Measurements from ENCODE around the gene MYO5B.

The MYO5B gene

GRCh38 chr18:49924293-49924983 is 270.5 kb downstream of the MYO5B start:
- Histone ChIP-seq H3K9ac (ENCODE audit: low read length) (no peak overlapping the region), H4K8ac (ENCODE audit: low read depth, low read length) (no peak overlapping the region), H2AK5ac (ENCODE audit: low read length) (no peak overlapping the region), H4K5ac (ENCODE audit: low read length) (no peak overlapping the region), H3K4me1 (ENCODE audit: control insufficient read depth, low read depth, low read length) (no peaks in the 10 kb centered on the region), H3K23ac (ENCODE audit: low read length) (no peak overlapping the region), H3K27ac (ENCODE audit: low read depth, low read length) (no peak overlapping the region), H3K4me2 (ENCODE audit: low read length) (no peak overlapping the region), H3K18ac (ENCODE audit: low read length) (no peak overlapping the region), H2BK120ac (ENCODE audit: low read depth, low read length) (no peak overlapping the region), H2BK15ac (replicated peaks; ENCODE audit: low read depth) (no peak overlapping the region), H3K27me3 (ENCODE audit: insufficient read depth, low read length, poor library complexity) (no peaks in the 10 kb centered on the region), H3K79me2 (ENCODE audit: control insufficient read depth, insufficient read depth, low read length) (no peaks in the 10 kb centered on the region), H3K79me1 (ENCODE audit: low read length) (no peaks in the 10 kb centered on the region), H3K36me3 (ENCODE audit: control insufficient read depth, insufficient read depth, low read length) (no peaks in the 10 kb centered on the region), H3K4me3 (ENCODE audit: low read length) (no peak overlapping the region), H2BK5ac (ENCODE audit: low read length) (no peak overlapping the region), H3K4ac (ENCODE audit: low read depth, low read length) (no peak overlapping the region), H3K56ac (ENCODE audit: low read length) (no peak overlapping the region)
- WGBS (ENCODE audit: extremely low coverage, insufficient coverage, low lambda C conversion rate), result no CpG with 5 or more reads among the region's 2 CpGs
- no peak for DNase-seq

DNA sequence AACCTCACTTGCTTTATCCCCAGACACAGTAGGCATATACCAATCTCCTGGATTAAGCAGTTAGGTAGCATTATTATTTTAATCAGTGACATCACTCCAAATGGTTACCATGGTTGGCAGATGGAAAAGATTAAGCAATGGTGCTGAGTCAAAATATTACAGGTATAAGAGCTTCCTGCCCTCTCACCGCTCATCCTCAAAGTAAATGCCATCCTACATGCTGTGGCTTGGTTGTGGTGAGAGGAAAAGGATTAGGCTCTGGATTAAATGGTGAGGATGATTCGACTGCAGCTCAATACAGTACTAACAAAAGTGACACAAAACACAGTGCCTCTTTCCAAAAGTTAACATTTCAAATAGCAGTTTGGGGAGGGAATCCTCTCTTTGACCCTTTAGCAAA is 272.7 kb downstream of the MYO5B start:
- no peak overlapping the region for H2BK5ac ChIP-seq (ENCODE audit: low read length)
- no peak overlapping the region for H3K4me2 ChIP-seq (ENCODE audit: low read length)
- no peak overlapping the region for H4K8ac ChIP-seq (ENCODE audit: low read depth, low read length)
- no peak overlapping the region for H2BK120ac ChIP-seq (ENCODE audit: low read depth, low read length)
- no peak overlapping the region for H3K23ac ChIP-seq (ENCODE audit: low read length)
- no peak overlapping the region for H3K18ac ChIP-seq (ENCODE audit: low read length)
- WGBS (ENCODE audit: extremely low coverage, insufficient coverage, low lambda C conversion rate), result no CpG with 5 or more reads among the region's 2 CpGs
- no peaks in the 10 kb centered on the region for H3K79me2 ChIP-seq (ENCODE audit: control insufficient read depth, insufficient read depth, low read length)
- no peak for DNase-seq
- no peaks in the 10 kb centered on the region for H3K36me3 ChIP-seq (ENCODE audit: control insufficient read depth, insufficient read depth, low read length)
- H3K56ac ChIP-seq (ENCODE audit: low read length), result no peak overlapping the region
- H3K79me1 ChIP-seq (ENCODE audit: low read length), result no peaks in the 10 kb centered on the region
- no peak overlapping the region for H2BK15ac ChIP-seq (replicated peaks; ENCODE audit: low read depth)
- H3K4me3 ChIP-seq (ENCODE audit: low read length), result no peak overlapping the region
- no peak overlapping the region for H3K4ac ChIP-seq (ENCODE audit: low read depth, low read length)
- H3K27me3 ChIP-seq (ENCODE audit: insufficient read depth, low read length, poor library complexity), result no peaks in the 10 kb centered on the region
- H3K27ac ChIP-seq (ENCODE audit: low read depth, low read length), result no peak overlapping the region
- no peak overlapping the region for H2AK5ac ChIP-seq (ENCODE audit: low read length)
- no peak overlapping the region for H3K9ac ChIP-seq (ENCODE audit: low read length)
- H3K4me1 ChIP-seq (ENCODE audit: control insufficient read depth, low read depth, low read length), result no peaks in the 10 kb centered on the region
- no peak overlapping the region for H4K5ac ChIP-seq (ENCODE audit: low read length)

DNA sequence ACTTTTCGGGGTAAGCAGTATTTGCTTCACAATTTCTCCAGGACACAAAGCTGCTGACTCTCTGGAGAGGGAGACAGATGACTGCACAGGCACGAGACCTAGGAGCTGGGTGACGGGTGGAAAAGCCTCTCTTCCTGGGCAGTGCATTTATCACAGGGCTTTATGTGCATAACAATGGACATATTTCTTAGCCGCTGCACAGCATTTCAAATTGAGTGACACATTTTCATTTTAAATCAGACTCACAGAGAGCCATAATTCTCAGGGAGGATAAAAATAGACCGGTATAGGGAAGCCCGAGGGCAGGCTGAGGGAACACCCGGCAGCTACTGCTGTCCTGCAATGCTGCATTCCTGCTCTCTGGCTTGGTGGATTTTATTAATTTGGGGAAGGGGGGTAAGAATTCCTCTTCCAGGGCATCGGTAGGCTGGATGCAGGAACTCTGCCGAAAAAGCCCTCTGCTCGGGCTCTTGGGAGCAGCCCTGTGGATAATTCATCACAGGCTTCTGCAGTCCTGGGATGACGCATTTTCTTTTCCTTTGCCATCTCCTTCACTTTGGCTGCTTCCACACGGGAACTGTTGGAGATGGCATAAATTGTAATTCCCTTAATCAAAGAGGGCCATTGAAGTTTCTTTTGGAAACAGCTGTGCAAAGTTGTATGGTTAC is 273.5 kb downstream of the MYO5B start:
- Histone ChIP-seq H2AK5ac (ENCODE audit: low read length) (no peak overlapping the region), H3K79me2 (ENCODE audit: control insufficient read depth, insufficient read depth, low read length) (no peaks in the 10 kb centered on the region), H2BK120ac (ENCODE audit: low read depth, low read length) (no peak overlapping the region), H3K4ac (ENCODE audit: low read depth, low read length) (no peak overlapping the region), H3K4me3 (ENCODE audit: low read length) (no peak overlapping the region), H3K4me2 (ENCODE audit: low read length) (no peak overlapping the region), H3K36me3 (ENCODE audit: control insufficient read depth, insufficient read depth, low read length) (no peaks in the 10 kb centered on the region), H2BK5ac (ENCODE audit: low read length) (no peak overlapping the region), H3K27me3 (ENCODE audit: insufficient read depth, low read length, poor library complexity) (no peaks in the 10 kb centered on the region), H3K27ac (ENCODE audit: low read depth, low read length) (no peak overlapping the region), H3K9ac (ENCODE audit: low read length) (no peak overlapping the region), H3K23ac (ENCODE audit: low read length) (no peak overlapping the region), H2BK15ac (replicated peaks; ENCODE audit: low read depth) (no peak overlapping the region), H3K18ac (ENCODE audit: low read length) (no peak overlapping the region), H4K8ac (ENCODE audit: low read depth, low read length) (no peak overlapping the region), H3K4me1 (ENCODE audit: control insufficient read depth, low read depth, low read length) (no peaks in the 10 kb centered on the region), H3K79me1 (ENCODE audit: low read length) (no peaks in the 10 kb centered on the region), H4K5ac (ENCODE audit: low read length) (no peak overlapping the region), H3K56ac (ENCODE audit: low read length) (no peak overlapping the region)
- DNase-seq, result no peak
- no CpG with 5 or more reads among the region's 12 CpGs for WGBS (ENCODE audit: extremely low coverage, insufficient coverage, low lambda C conversion rate)

DNA sequence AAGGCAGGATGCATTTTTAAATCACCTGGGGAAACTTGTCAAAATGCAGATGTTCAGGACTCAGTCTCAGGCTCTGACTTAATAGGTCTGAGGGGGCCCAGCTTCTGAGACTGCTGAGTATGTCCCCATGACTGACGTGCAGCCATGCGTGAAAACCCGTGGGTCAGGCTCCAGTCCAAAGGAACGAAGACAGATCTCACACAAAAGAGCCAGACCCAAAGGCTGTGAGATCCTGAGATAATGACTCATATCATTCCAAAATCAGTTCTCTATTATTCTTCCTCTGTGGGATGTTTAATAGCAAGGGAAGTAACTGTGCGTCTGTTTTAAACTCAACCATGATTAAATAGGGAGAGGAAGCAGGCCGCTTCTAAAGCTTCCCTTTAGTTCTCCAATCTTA is 274.2 kb downstream of the MYO5B start:
- DNase-seq, result no peak
- Histone ChIP-seq H2AK5ac (ENCODE audit: low read length) (no peak overlapping the region), H4K5ac (ENCODE audit: low read length) (no peak overlapping the region), H2BK15ac (replicated peaks; ENCODE audit: low read depth) (no peak overlapping the region), H3K4me2 (ENCODE audit: low read length) (no peak overlapping the region), H3K56ac (ENCODE audit: low read length) (no peak overlapping the region), H3K4me1 (ENCODE audit: control insufficient read depth, low read depth, low read length) (no peaks in the 10 kb centered on the region), H3K23ac (ENCODE audit: low read length) (no peak overlapping the region), H4K8ac (ENCODE audit: low read depth, low read length) (no peak overlapping the region), H2BK5ac (ENCODE audit: low read length) (no peak overlapping the region), H3K18ac (ENCODE audit: low read length) (no peak overlapping the region), H3K27ac (ENCODE audit: low read depth, low read length) (no peak overlapping the region), H3K79me2 (ENCODE audit: control insufficient read depth, insufficient read depth, low read length) (no peaks in the 10 kb centered on the region), H3K9ac (ENCODE audit: low read length) (no peak overlapping the region), H3K4ac (ENCODE audit: low read depth, low read length) (no peak overlapping the region), H3K36me3 (ENCODE audit: control insufficient read depth, insufficient read depth, low read length) (no peaks in the 10 kb centered on the region), H3K79me1 (ENCODE audit: low read length) (no peaks in the 10 kb centered on the region), H2BK120ac (ENCODE audit: low read depth, low read length) (no peak overlapping the region), H3K27me3 (ENCODE audit: insufficient read depth, low read length, poor library complexity) (no peaks in the 10 kb centered on the region), H3K4me3 (ENCODE audit: low read length) (no peak overlapping the region)
- no CpG with 5 or more reads among the region's 6 CpGs for WGBS (ENCODE audit: extremely low coverage, insufficient coverage, low lambda C conversion rate)

DNA sequence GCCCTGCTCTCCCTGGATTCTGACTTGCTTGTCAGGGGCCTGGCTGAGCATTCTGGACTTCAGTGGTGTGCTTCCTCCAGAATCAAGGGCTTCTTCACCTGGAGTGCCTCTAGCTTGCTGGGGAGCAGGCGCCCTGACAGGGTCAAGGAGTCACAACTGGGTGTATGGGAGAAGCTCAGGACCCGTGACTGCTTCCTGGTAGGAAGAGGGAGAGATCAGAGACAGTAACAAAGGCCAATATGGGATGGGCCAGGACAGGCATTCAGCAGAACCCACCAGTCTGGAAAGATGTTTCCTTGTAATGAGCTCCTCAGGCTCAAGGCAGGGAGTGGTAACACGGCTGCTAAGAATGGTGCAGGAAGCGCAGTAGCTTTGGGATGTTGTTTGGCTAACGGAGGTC is 277.2 kb downstream of the MYO5B start:
- H3K4me3 ChIP-seq (ENCODE audit: low read length), result no peak overlapping the region
- no CpG with 5 or more reads among the region's 5 CpGs for WGBS (ENCODE audit: extremely low coverage, insufficient coverage, low lambda C conversion rate)
- H4K8ac ChIP-seq (ENCODE audit: low read depth, low read length), result no peak overlapping the region
- no peaks in the 10 kb centered on the region for H3K27me3 ChIP-seq (ENCODE audit: insufficient read depth, low read length, poor library complexity)
- no peaks in the 10 kb centered on the region for H3K4me1 ChIP-seq (ENCODE audit: control insufficient read depth, low read depth, low read length)
- H3K27ac ChIP-seq (ENCODE audit: low read depth, low read length), result no peak overlapping the region
- no peaks in the 10 kb centered on the region for H3K79me1 ChIP-seq (ENCODE audit: low read length)
- H3K4me2 ChIP-seq (ENCODE audit: low read length), result no peak overlapping the region
- no peak overlapping the region for H3K56ac ChIP-seq (ENCODE audit: low read length)
- H3K9ac ChIP-seq (ENCODE audit: low read length), result no peak overlapping the region
- H3K4ac ChIP-seq (ENCODE audit: low read depth, low read length), result no peak overlapping the region
- no peak overlapping the region for H3K18ac ChIP-seq (ENCODE audit: low read length)
- no peak overlapping the region for H3K23ac ChIP-seq (ENCODE audit: low read length)
- H3K79me2 ChIP-seq (ENCODE audit: control insufficient read depth, insufficient read depth, low read length), result no peaks in the 10 kb centered on the region
- H2AK5ac ChIP-seq (ENCODE audit: low read length), result no peak overlapping the region
- no peak overlapping the region for H4K5ac ChIP-seq (ENCODE audit: low read length)
- H3K36me3 ChIP-seq (ENCODE audit: control insufficient read depth, insufficient read depth, low read length), result no peaks in the 10 kb centered on the region
- DNase-seq, result no peak
- H2BK5ac ChIP-seq (ENCODE audit: low read length), result no peak overlapping the region
- no peak overlapping the region for H2BK120ac ChIP-seq (ENCODE audit: low read depth, low read length)
- no peak overlapping the region for H2BK15ac ChIP-seq (replicated peaks; ENCODE audit: low read depth)

GRCh38 chr18:49915352-49915751 is 279.6 kb downstream of the MYO5B start:
- DNase-seq, result no peak

More at GRCh38 chr18:49915352-49915751, 279.6 kb downstream of the MYO5B start:
- Histone ChIP-seq H3K36me3 (ENCODE audit: control insufficient read depth, insufficient read depth, low read length) (no peaks in the 10 kb centered on the region), H3K27ac (ENCODE audit: low read depth, low read length) (no peak overlapping the region), H3K79me1 (ENCODE audit: low read length) (no peaks in the 10 kb centered on the region), H3K56ac (ENCODE audit: low read length) (no peak overlapping the region), H2AK5ac (ENCODE audit: low read length) (no peak overlapping the region), H3K18ac (ENCODE audit: low read length) (no peak overlapping the region), H3K27me3 (ENCODE audit: insufficient read depth, low read length, poor library complexity) (no peaks in the 10 kb centered on the region), H3K4ac (ENCODE audit: low read depth, low read length) (no peak overlapping the region), H2BK15ac (replicated peaks; ENCODE audit: low read depth) (no peak overlapping the region), H3K23ac (ENCODE audit: low read length) (no peak overlapping the region), H4K8ac (ENCODE audit: low read depth, low read length) (no peak overlapping the region), H4K5ac (ENCODE audit: low read length) (no peak overlapping the region), H2BK120ac (ENCODE audit: low read depth, low read length) (no peak overlapping the region), H3K4me1 (ENCODE audit: control insufficient read depth, low read depth, low read length) (peaks cover 3% of the 10 kb centered on the region), H3K4me2 (ENCODE audit: low read length) (no peak overlapping the region), H3K4me3 (ENCODE audit: low read length) (no peak overlapping the region), H2BK5ac (ENCODE audit: low read length) (no peak overlapping the region), H3K79me2 (ENCODE audit: control insufficient read depth, insufficient read depth, low read length) (no peaks in the 10 kb centered on the region), H3K9ac (ENCODE audit: low read length) (no peak overlapping the region)
- WGBS (ENCODE audit: extremely low coverage, insufficient coverage, low lambda C conversion rate), result no CpG with 5 or more reads among the region's 7 CpGs
